Measurements from ENCODE around the gene DAD1. TPM values are rescaled to one million over a fixed set of nuclear protein-coding genes. Genes with fewer than 3 reads are reported as not detected.
A peak's percentile ranks its signal among the peaks of the same experiment; 100 is the strongest.

The DAD1 gene
- total RNA-seq, 4 donors from 2014 or later: 123 to 228 (median 171) TPM

DNA sequence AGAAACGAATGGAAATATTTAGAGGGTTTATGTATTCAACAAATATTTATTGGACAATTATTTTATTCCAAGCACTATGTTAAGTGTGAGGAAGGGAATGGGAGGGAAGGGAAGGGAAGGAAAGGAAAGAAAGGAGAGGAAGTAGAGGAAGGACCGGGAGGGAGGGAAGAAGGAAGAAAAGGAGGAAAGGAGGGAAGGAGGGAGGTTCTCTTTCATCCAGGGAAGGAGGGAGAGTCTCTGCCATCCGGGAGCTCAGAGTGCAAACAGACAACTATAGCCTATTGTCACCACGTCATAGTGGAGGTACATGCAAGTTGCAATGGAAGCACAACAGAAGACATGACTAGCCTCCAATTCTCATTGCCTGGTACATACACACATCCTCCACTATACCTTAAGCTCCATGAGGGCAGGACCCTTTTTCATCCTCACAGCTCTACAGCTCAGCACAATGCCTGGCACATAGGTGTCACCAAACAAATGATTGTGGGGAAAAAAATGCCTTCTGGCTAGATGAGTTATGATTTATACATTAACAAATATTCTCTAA lies 48.1 kb downstream of the DAD1 start:
- TF ChIP-seq, protein P1, sequence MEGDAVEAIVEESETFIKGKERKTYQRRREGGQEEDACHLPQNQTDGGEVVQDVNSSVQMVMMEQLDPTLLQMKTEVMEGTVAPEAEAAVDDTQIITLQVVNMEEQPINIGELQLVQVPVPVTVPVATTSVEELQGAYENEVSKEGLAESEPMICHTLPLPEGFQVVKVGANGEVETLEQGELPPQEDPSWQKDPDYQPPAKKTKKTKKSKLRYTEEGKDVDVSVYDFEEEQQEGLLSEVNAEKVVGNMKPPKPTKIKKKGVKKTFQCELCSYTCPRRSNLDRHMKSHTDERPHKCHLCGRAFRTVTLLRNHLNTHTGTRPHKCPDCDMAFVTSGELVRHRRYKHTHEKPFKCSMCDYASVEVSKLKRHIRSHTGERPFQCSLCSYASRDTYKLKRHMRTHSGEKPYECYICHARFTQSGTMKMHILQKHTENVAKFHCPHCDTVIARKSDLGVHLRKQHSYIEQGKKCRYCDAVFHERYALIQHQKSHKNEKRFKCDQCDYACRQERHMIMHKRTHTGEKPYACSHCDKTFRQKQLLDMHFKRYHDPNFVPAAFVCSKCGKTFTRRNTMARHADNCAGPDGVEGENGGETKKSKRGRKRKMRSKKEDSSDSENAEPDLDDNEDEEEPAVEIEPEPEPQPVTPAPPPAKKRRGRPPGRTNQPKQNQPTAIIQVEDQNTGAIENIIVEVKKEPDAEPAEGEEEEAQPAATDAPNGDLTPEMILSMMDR (IDR thresholded peaks at IDR 0.05): no peak
- no peak for TF ChIP-seq POLR2A (IDR thresholded peaks at IDR 0.05)
- TF ChIP-seq POLR2AphosphoS5 (IDR thresholded peaks at IDR 0.05): no peak
- no peak overlapping the region for H3K4me3 ChIP-seq
- no peak overlapping the region for H3K27ac ChIP-seq
- H3K27me3 ChIP-seq: no peaks in the 10 kb centered on the region
- no peaks in the 10 kb centered on the region for H3K9me3 ChIP-seq
- H3K4me1 ChIP-seq: peaks cover 0 to 13% (median under 1%) of the 10 kb centered on the region in 3 donors
- 76 to 77% methylated on average over 4 of the region's 4 CpGs for WGBS, 2 donors (ENCODE audit: low coverage in 1 of 2)
- no peaks in the 10 kb centered on the region for H3K36me3 ChIP-seq
- no peak for ATAC-seq

DNA sequence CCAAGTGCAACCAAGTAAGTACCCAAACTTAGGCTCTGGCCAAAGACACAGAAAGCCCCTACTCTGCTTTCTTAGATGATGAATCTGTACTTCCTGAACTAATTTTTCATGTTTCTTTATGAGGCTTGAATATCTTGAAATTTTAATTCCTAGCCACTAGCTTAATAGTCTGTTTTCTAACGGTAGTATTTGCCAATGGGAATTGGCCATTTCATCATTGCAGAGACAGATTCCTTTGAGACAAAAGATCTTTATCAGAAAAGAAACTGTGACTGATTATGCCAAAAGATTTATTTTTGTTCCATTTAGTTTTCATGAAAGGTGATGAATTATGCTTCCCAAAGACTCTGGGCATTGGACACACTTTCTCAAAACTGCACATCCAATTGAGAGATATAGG lies 48.7 kb downstream of the DAD1 start:
- no peak for ATAC-seq
- TF ChIP-seq POLR2AphosphoS5 (IDR thresholded peaks at IDR 0.05): no peak
- TF ChIP-seq, protein P1 (IDR thresholded peaks at IDR 0.05): no peak
- TF ChIP-seq EP300 (IDR thresholded peaks at IDR 0.05): no peak
- TF ChIP-seq POLR2A (IDR thresholded peaks at IDR 0.05): no peak
- WGBS, 2 donors (ENCODE audit: low coverage in 1 of 2): 33 to 71% methylated on average over 1 of the region's 1 CpG

DNA sequence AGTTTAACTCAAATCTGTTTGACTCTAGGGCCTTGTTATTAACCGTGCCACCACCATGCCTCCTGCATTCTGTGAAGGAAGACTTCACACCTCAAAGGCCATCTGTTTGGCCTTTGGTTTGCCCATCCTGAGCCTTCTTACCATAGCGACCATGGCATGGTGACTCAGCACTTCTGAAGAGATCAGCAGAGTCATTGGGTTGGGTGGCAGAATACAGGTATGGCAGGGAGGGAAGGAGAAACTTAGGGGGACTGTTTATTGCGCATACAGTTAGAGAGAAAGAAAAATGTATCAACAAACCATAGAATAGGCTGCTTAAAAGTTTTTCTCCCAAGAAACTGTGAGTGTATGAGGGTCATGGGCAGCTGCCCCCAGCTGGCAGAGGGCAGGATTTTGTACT lies 49.2 kb downstream of the DAD1 start:
- Histone ChIP-seq H3K27me3 (no peaks in the 10 kb centered on the region), H3K4me3 (no peak overlapping the region), H3K9me3 (no peaks in the 10 kb centered on the region), H3K4me1 (peaks cover 0 to 13% (median 0%) of the 10 kb centered on the region in 3 donors), H3K27ac (no peak overlapping the region), H3K36me3 (no peaks in the 10 kb centered on the region)
- no peak for ATAC-seq
- 60 to 81% methylated on average over 1 to 2 of the region's 3 CpGs for WGBS, 2 donors (ENCODE audit: low coverage in 1 of 2)
- TF ChIP-seq, protein P1 (IDR thresholded peaks at IDR 0.05): no peak
- no peak for TF ChIP-seq POLR2A (IDR thresholded peaks at IDR 0.05)
- no peak for TF ChIP-seq EP300 (IDR thresholded peaks at IDR 0.05)
- no peak for TF ChIP-seq POLR2AphosphoS5 (IDR thresholded peaks at IDR 0.05)

More for the DNA sequence above, 48.7 kb downstream of the DAD1 start:
- Histone ChIP-seq H3K4me1 (peaks cover 0 to 13% (median 0%) of the 10 kb centered on the region in 3 donors), H3K27ac (no peak overlapping the region), H3K9me3 (no peaks in the 10 kb centered on the region), H3K4me3 (no peak overlapping the region), H3K27me3 (no peaks in the 10 kb centered on the region), H3K36me3 (no peaks in the 10 kb centered on the region)

DNA sequence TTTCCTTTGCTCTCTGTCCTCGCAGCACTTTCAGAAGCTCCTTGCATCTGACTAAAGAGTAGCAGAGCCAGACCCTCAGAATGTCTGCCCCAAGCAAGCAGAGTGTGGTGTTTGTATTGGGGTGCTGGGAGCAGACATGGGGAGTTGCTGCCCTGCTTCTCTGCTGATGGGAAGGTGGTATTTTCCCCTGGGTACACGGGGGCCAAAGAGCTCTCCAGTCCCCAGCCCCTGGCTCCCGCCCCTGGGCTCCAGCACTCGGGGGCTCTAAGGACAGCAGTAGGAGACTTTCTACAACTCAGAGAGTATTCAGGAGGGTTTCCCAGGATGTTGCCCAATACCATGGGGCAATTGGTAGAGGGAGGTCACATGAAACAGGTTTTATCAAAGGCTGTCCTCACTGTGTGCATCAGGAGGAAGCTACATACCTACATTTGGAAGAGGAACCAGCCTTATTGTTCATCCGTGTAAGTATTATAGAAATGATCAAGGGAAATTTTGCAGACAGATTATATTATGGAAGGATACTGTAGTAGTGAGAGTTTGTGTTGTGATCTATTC lies 50.3 kb downstream of the DAD1 start:
- Histone ChIP-seq H3K4me3 (no peak overlapping the region), H3K36me3 (no peaks in the 10 kb centered on the region), H3K27me3 (no peaks in the 10 kb centered on the region), H3K27ac (peak overlapping the region in 1 of 4 donors; percentile 24), H3K9me3 (no peaks in the 10 kb centered on the region), H3K4me1 (peaks cover 0 to 13% (median 0%) of the 10 kb centered on the region in 3 donors)
- 60 to 77% methylated on average over 2 to 3 of the region's 5 CpGs for WGBS, 2 donors (ENCODE audit: low coverage in 1 of 2)
- ATAC-seq: no peak
- TF ChIP-seq POLR2A (IDR thresholded peaks at IDR 0.05): no peak

DNA sequence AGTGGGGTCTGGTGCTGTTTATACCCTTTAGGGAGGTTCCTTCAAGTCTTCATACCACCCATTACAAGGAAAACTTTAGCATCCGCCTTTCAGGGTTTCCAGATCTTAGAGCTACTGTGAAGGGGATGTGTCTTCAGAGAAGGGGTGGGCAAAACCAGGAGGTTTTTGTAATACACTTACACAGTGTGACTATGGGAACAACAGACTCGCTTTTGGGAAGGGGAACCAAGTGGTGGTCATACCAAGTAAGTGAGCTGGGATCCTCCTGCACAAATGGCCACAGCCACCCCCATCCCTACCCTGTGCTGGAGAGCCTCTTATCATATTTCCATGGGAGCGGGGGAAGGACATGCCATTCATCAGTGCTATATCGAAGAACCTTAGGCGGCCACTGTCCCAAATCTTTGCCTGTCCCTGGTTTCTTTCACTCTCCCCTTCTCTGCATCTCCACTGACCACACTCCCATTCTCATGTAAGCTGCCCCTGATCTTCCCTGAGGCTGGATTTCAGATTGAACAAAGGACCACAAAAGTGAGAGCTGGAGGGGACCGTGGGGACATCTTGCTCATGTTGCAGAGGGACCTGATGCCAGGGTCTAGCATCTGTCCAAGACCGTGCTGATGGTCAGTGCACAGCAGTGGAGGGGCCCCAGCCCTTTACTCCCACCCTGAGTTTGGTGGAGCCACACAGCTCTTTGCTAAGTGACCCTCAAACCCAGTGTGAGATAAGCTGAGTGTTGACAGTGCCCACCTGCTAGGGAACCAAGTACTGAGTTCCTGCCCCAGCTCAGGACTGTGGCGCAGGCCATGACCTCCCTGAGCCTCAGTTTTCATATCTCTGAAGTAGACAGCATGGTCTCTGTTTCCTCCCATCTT lies 51.4 kb downstream of the DAD1 start:
- 100% methylated on average over 1 of the region's 8 CpGs; no CpG with 5 or more reads in 1 of the 2 donors for WGBS, 2 donors (ENCODE audit: low coverage in 1 of 2)
- Histone ChIP-seq H3K4me1 (peaks cover 0 to 13% (median 0%) of the 10 kb centered on the region in 3 donors), H3K27me3 (no peaks in the 10 kb centered on the region), H3K36me3 (no peaks in the 10 kb centered on the region), H3K27ac (peak overlapping the region in 1 of 4 donors; percentile 24), H3K4me3 (no peak overlapping the region), H3K9me3 (no peaks in the 10 kb centered on the region)
- no peak for ATAC-seq
- TF ChIP-seq, protein P1 (IDR thresholded peaks at IDR 0.05): no peak
- TF ChIP-seq EP300 (IDR thresholded peaks at IDR 0.05) (no peak), POLR2AphosphoS5 (IDR thresholded peaks at IDR 0.05) (no peak), POLR2A (IDR thresholded peaks at IDR 0.05) (no peak)

All from gastroesophageal sphincter (tissue), 4 donors.